ENCODE data around the gene NF2.

Gene NF2

DNA sequence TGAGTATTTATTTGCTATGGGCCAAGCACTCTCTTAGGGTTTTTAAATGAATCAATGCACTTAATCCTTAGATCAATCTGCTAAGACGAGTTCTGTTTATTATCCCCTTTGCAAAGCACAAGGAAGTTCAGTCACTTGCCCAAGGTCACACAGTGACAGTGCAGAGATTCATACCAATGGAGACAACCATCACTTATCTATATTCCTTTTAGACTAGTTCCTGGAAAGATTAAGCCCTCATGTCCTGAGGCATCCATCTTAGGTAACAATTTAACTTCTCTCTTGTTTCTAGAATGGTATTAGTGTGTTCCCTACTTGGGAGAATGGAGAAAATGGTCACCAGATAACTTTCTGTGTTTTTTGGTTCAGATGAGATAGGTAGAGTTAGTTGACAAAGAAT is 28.3 kb downstream of the NF2 start:
- no peak for DNase-seq (ENCODE audit: low read depth)

GRCh38 chr22:29632672-29633071 is 29.2 kb downstream of the NF2 start:
- DNase-seq (ENCODE audit: low read depth), result no peak

DNA sequence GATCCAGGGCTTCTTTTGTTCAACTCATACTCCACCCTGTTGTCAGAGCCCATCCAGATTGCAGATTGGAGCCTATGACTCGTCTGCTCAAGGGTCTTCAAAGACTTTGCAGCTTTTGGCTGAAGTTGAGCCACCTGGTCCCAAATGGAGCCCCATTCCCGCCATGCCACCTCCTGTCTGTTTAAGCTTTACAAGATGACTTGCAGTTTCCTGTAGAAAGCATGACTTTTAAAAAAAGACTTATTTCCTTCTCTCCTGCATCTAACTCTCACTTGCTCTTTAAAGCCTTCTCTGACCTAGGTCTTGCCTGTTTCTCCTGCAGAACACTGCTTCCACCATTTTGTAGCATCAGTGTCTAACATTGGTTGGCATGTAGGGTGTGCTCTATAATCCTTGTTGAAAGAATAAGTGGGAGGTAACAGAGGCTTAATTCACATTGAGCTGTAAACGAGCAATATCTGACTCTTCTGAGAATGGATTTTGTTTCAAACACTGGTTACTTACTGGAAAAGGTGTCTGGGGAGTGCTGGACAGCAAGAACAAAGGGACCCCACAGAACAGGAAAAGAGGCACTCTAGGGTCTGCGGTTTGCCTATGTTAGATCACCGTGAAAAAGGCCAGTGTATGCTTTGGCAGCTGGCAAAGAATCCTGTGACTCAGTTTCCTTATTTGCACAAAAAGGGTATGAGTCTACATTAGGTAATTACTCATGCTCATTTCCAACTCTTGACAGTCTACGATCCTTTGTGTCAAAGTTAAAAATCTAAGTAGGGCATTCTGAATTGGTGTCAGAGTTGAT is 30.3 kb downstream of the NF2 start:
- no peak for DNase-seq (ENCODE audit: low read depth)

DNA sequence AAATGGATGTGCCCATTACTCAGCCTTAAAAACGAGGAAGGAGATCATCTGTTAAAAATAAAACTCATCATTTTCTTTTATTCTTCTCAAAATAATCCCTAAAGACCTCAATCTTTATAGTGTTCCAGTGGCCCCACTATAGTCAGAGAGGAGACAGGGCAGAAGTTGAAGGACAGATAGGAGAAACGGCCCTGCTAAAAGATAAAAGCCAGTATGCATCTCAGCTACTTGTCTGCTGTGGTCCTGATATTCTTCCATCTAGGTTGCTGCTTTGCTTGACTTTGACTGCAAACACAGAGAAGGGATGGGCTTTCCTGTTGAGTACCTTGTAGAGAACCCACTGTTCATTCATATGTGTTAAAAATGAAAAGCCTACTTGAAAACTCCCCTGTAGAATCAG is 31.4 kb downstream of the NF2 start:
- no peak for DNase-seq (ENCODE audit: low read depth)

DNA sequence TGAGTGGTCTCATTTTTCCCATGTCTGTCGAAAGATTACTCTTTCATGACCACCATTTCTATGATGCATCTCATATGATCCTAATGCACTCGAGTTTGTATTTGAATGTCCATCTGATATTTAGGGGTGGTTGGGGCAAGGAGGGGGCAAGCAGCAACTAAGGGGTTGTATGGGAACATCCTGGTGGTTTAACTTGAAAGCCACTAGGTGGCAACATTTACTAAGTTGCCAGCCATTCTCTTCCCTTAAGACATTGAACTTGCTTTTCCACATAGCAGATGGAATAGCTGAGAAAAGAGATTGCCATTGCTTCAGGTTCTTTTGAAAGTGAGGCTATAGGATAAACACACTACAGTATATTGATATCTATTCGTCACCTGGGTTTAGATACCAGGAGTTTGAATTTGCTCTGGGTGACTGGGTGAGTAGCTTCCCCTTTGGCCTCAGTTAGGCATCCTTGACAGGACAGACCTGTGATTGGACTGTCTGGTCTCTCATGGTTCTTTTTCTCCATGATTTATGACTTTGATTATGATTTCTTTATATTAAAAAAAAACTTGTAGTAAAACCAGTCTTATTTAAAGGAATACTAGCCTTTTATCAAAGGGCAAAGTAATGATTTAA is 32.4 kb downstream of the NF2 start:
- peak; percentile 25 for DNase-seq (ENCODE audit: low read depth)

DNA sequence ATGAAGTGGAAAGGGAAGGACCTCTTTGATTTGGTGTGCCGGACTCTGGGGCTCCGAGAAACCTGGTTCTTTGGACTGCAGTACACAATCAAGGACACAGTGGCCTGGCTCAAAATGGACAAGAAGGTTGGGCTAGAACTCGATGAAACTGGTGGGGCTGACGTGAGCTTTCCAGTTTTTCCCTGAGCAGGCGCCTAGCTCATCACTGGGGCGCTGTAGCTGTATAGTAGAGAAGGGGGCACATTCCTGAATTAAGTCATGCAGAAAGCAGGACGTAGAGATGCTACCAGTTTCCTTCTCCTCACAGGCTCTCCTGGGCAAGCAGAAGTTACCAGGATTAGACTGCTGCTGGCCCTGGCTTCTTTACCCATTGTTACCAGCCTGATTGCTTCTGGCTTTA is 33.3 kb downstream of the NF2 start:
- no peak for DNase-seq (ENCODE audit: low read depth)

GRCh38 chr22:29637181-29637580 is 33.7 kb downstream of the NF2 start:
- no peak for DNase-seq (ENCODE audit: low read depth)

DNA sequence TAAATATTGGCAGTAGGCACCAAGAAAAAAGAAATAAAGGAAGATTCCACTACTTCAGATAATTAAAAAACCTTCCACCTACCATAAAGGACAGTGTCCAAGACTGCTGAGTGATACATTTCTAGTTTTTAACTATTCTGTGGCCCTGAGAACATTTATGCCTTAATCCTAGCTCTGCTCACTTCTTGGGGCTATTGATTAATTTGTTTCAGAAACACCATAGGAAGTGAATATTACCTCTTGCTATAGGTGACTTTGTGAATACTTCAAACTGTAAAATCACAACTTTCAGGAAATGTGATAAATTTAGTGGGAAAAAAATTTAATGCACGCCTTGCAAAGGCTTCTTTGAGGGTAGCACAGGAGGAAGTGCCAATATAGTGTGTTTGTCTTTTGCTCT is 35.2 kb downstream of the NF2 start:
- no peak for DNase-seq (ENCODE audit: low read depth)

DNA sequence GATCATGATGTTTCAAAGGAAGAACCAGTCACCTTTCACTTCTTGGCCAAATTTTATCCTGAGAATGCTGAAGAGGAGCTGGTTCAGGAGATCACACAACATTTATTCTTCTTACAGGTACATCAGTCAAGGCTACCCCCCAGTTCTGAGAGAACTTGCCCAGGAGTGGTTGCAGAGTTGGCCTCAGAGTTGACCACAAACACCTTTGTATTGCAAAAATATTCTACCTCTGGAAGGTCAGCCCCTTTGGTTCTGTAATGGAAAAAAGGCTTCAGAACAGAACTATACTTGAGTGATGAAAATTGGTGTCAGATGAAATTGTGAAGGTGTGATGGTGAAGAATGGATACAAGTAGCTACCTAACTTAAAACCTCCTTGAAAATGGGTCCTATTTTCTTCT is 35.7 kb downstream of the NF2 start:
- no peak for DNase-seq (ENCODE audit: low read depth)

- no peak for DNase-seq (ENCODE audit: low read depth)
Observed at GRCh38 chr22:29641042-29641699, 37.7 kb downstream of the NF2 start.

DNA sequence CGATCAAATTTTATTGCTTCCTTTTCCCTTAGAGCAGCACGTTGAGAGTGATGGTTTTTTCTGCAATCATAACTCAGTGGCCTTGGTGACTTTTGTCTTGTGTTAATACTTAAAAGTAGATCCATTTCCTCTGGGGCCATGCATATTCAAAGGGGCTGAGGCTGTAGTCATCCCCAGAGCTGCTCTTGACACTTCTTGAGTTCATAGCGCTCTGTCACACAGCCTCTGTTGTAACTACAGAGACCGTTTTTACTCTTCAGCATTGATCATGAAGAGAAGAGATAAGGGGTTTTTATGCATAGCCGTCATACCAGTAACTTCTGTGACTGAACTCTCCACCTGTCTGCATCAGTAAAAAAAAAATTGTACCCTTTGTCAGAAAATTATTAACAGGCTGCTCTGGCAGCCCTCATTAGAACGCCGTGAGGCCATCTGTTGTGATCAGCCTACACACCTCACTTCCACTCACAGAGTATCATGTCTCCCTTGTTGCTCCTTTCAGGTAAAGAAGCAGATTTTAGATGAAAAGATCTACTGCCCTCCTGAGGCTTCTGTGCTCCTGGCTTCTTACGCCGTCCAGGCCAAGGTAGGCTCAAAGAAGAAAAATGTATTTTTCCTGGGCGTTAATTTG is 38.4 kb downstream of the NF2 start:
- no peak for DNase-seq (ENCODE audit: low read depth)

DNA sequence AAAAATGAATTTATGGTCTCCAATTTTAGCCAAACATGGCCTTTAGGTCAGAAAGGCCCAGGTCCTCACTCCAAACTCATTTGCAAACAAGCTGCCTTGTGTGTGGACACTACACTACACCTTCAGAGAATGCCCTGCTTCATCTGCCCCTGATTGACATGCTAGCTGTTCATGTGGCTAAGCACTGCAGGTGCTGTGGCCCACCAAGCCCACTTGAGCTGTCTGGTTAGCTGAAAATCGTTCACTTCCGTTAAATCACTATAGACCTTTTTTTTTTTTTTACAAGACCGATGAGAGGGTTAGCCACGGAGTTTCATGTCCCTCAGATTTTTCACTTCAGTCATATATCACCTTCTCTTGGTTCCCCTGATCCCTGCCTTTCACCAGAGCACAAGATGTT is 39.3 kb downstream of the NF2 start:
- no peak for DNase-seq (ENCODE audit: low read depth)

DNA sequence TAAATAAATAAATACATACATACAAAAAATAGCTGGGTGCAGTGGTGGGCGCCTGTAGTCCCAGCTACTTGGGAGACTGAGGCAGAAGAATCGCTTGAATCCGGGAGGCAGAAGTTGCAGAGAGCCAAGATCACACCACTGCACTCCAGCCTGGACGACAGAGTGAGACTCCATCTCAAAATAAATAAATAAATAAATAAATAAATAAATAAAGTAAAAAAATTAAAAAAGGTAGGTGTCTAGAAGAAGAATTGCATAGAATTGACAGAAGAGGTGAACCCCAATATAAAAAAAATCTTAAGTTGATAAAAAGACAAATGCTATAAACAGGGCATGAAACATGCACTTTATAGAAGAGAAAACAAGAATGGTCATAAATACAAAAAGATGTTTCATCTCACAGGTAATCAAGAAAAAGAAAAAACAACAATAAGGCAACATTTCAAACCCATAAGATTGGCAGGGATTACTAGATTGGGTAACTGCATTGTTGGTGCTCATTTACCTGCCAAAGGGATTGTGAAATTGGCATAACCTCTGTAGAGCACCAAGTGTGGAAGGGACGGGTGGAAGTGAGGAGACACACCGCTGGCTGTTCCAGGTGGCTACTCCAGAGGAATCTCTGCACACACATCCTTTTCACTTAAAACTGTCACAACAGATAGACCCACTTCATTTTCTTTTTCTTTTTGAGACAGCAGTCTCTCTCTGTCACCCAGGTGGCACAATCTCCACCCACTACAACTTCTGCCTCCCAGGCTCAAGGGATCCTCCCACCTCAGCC is 44.7 kb downstream of the NF2 start:
- DNase-seq (ENCODE audit: low read depth), result no peak

GRCh38 chr22:29650370-29650769 is 46.9 kb downstream of the NF2 start:
- DNase-seq (ENCODE audit: low read depth), result no peak

- DNase-seq (ENCODE audit: low read depth), result no peak
Observed at GRCh38 chr22:29651652-29652051, 48.2 kb downstream of the NF2 start.

GRCh38 chr22:29654420-29654819 is 51.0 kb downstream of the NF2 start:
- DNase-seq (ENCODE audit: low read depth), result no peak

GRCh38 chr22:29654882-29655281 is 51.4 kb downstream of the NF2 start:
- no peak for DNase-seq (ENCODE audit: low read depth)

GRCh38 chr22:29658176-29658575 is 54.7 kb downstream of the NF2 start:
- DNase-seq (ENCODE audit: low read depth), result no peak

DNA sequence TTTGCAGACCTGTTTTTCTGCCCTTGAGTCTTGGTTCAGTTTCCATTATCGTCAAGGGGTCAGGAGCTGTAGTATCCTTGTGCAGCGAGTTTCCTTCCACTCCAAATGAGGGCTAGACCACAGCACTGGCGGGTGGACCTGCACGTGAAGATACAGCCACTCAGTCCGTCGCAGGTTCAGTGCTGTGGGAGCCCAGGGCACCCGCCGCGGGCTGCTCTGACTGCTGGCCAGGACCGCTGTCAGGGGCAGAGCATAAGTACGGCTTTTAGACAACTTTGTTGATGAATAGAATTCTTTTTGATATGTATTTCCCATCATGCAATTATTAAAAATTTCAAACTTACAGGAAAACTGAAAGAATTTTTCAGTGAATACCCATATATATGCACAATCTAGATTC is 56.6 kb downstream of the NF2 start:
- no peak for DNase-seq (ENCODE audit: low read depth)

GRCh38 chr22:29661336-29661735 is 57.9 kb downstream of the NF2 start:
- no peak for DNase-seq (ENCODE audit: low read depth)

- no peak for DNase-seq (ENCODE audit: low read depth)
Observed at GRCh38 chr22:29663180-29663821, 59.9 kb downstream of the NF2 start.

DNA sequence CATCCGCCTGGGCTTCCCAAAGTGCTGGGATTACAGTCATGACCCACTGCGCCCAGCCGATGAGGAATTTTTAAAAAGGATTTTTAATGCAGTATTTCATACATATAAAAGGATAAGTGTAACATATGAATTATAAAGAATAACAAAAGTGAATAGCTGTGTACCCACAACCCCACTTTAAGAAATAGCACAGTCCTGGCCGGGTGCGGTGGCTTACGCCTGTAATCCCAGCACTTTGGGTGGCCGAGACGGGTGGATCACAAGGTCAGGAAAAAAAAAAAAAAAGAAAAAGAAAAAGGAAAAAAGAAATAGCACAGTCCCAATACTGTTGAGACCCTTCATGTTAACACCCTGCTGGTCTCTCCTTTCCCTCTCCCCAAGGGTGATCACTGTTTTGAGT is 62.1 kb downstream of the NF2 start:
- no peak for DNase-seq (ENCODE audit: low read depth)
